Natural killer cell (primary cell): ENCODE measurements around the gene WDR87. TPM values are rescaled to one million over a fixed set of nuclear protein-coding genes. Genes with fewer than 3 reads are reported as not detected.

Source experiments
- ATAC-seq, 3 donors: fragments of 150-1000 bp in 2 of 3; fragments of 200-7000 bp in 1 of 3; cut with Tn5 transposase; 1 replicate in 1 of 3; 2 replicates in 2 of 3; pipeline ENCODE4 v1.10.0; 2021; ENCODE audit warnings: mild to moderate bottlenecking in 2 of 3, moderate library complexity in 2 of 3
- DNase-seq, 2 donors: peaks; one replicate each; pipeline versions ENCODE4 v3.0.0 to v3.0.0-alpha.2; 2013 to 2021; ENCODE audit warnings: mixed read lengths in 1 of 2
- H3K27ac ChIP-seq: one replicate; pipeline ENCODE4 v1.5.1; 2013; ENCODE audit warnings: mild to moderate bottlenecking, low read length
- H3K27me3 ChIP-seq: one replicate; pipeline ENCODE4 v1.6.1; 2013; ENCODE audit warnings: low read length; ENCODE audit not compliant: control insufficient read depth, insufficient read depth
- H3K36me3 ChIP-seq: one replicate; pipeline ENCODE4 v1.6.1; 2013; ENCODE audit warnings: low read length; ENCODE audit not compliant: control insufficient read depth, insufficient read depth
- H3K4me1 ChIP-seq: one replicate; pipeline ENCODE4 v1.6.1; 2013; ENCODE audit warnings: low read length; ENCODE audit not compliant: control insufficient read depth, insufficient read depth
- H3K4me3 ChIP-seq: one replicate; pipeline ENCODE4 v1.5.1; 2013; ENCODE audit warnings: low read length
- H3K9me3 ChIP-seq: one replicate; pipeline ENCODE4 v1.6.1; 2013; ENCODE audit warnings: low read length; ENCODE audit not compliant: control insufficient read depth, insufficient read depth
- H3K27ac Mint-ChIP-seq, 2 donors: one replicate each; pipeline ENCODE4 v1.8.0; 2022; ENCODE audit warnings: mild to moderate bottlenecking in 2 of 2, mixed read lengths in 2 of 2, moderate library complexity in 1 of 2
- H3K27me3 Mint-ChIP-seq, 2 donors: one replicate each; pipeline ENCODE4 v1.8.0; 2022; ENCODE audit warnings: low read depth in 2 of 2, mixed read lengths in 2 of 2
- H3K36me3 Mint-ChIP-seq: one replicate; pipeline ENCODE4 v1.8.0; 2022; ENCODE audit warnings: mixed read lengths
- H3K4me1 Mint-ChIP-seq, 2 donors: one replicate each; pipeline ENCODE4 v1.8.0; 2022; ENCODE audit warnings: mixed read lengths in 2 of 2
- H3K4me3 Mint-ChIP-seq: one replicate; pipeline ENCODE4 v1.8.0; 2022; ENCODE audit warnings: mild to moderate bottlenecking, moderate library complexity, mixed read lengths
- H3K9me3 Mint-ChIP-seq, 2 donors: one replicate each; pipeline ENCODE4 v1.8.0; 2022; ENCODE audit warnings: mixed read lengths in 2 of 2
- CTCF ChIP-seq: fragments of 200-600 bp; IDR thresholded peaks from one replicate; pipeline ENCODE4 v1.8.0; 2022; ENCODE audit warnings: antibody characterized with exemption
- WGBS: methylation state at CpG from one replicate; pipeline ENCODE4 v1.1.7; 2013; ENCODE audit warnings: missing lambda C conversion rate; ENCODE audit not compliant: insufficient coverage; 5-methylcytosine and 5-hydroxymethylcytosine counted together
- intact Hi-C: fragments of 100-400 bp; cut with micrococcal nuclease; formaldehyde crosslinking; loops from one replicate; pipeline ENCODE4 v1.14.2; 2022
- total RNA-seq, 4 donors: library from RNA; stranded (reverse); fragments of 120-200 nt in 1 of 4; gene quantifications; one replicate each; pipeline versions ENCODE4 v1.2.3 to v1.2.4, GENCODE V29; 2013 to 2022

Gene WDR87
- total RNA-seq, 3 donors from 2014 or later (not counting 1 experiment from before 2014, with no cell fraction given): not detected

- no peaks in the 10 kb centered on the region for H3K36me3 Mint-ChIP-seq
- DNase-seq (no peak), ATAC-seq (no peak)
- Histone ChIP-seq H3K4me3 (peak overlapping the region; percentile 76), H3K9me3 (no peaks in the 10 kb centered on the region), H3K4me1 (peaks cover 22% of the 10 kb centered on the region), H3K36me3 (no peaks in the 10 kb centered on the region), H3K27ac (no peak overlapping the region), H3K27me3 (no peaks in the 10 kb centered on the region)
- H3K4me3 Mint-ChIP-seq: peak overlapping the region; percentile 93
- WGBS: 18% methylated on average over 12 of the region's 13 CpGs
- peaks cover 19 to 32% of the 10 kb centered on the region in 2 donors for H3K4me1 Mint-ChIP-seq
- peak overlapping the region; percentile 18 to 87 for H3K27ac Mint-ChIP-seq
- H3K9me3 Mint-ChIP-seq: no peaks in the 10 kb centered on the region
- TF ChIP-seq CTCF: no peak
- no peaks in the 10 kb centered on the region for H3K27me3 Mint-ChIP-seq
- intact Hi-C loops: loop anchor here (1.0 to 10.0 kb wide), 6 partner anchors 141 to 537 kb away; partner anchors contain the start of genes DPF1, KCNK6, PSMD8 and YIF1B
Measured at GRCh38 chr19:37907735-37908455, 1.5 kb upstream of the WDR87 start.

GRCh38 chr19:37906869-37907734, 708 bp upstream of the WDR87 start, which contains the start of gene SIPA1L3:
Gene SIPA1L3, plus strand, starts transcription at chr19:37907208. Its CDS starts 174,358 bp downstream, at chr19:38081566.
- Mint-ChIP-seq H3K4me3 (peak within 1 kb of the TSS; percentile 93), H3K36me3 (no peaks in the 10 kb centered on the region), H3K27me3 (no peaks in the 10 kb centered on the region), H3K9me3 (no peaks in the 10 kb centered on the region), H3K27ac (peak within 1 kb of the TSS; percentile 18 to 87), H3K4me1 (peaks cover 19 to 25% of the 10 kb centered on the region in 2 donors)
- Histone ChIP-seq H3K9me3 (no peaks in the 10 kb centered on the region), H3K4me3 (peak within 1 kb of the TSS; percentile 76), H3K27me3 (no peaks in the 10 kb centered on the region), H3K4me1 (peaks cover 22% of the 10 kb centered on the region), H3K27ac (no peak within 1 kb of the TSS), H3K36me3 (no peaks in the 10 kb centered on the region)
- DNase-seq: peak; percentile 85 to 95
- no peak for TF ChIP-seq CTCF
- intact Hi-C loops: loop anchor here (1.0 to 10.0 kb wide), 6 partner anchors 142 to 536 kb away; partner anchors contain the start of genes DPF1, KCNK6, PSMD8 and YIF1B
- WGBS: under 1% methylated on average over 95 of the region's 95 CpGs
- peak; percentile 98 to 99 (median 98) for ATAC-seq

- intact Hi-C loops: loop anchor here (10.0 kb wide), 1 partner anchor 322 kb away; the partner anchor contains the start of gene DPF1
- H3K4me1 ChIP-seq: peaks cover 12% of the 10 kb centered on the region
- WGBS: 89% methylated on average over 2 of the region's 2 CpGs
- no peaks in the 10 kb centered on the region for H3K36me3 Mint-ChIP-seq
- no peaks in the 10 kb centered on the region for H3K9me3 Mint-ChIP-seq
- no peaks in the 10 kb centered on the region for H3K27me3 ChIP-seq
- ATAC-seq (no peak), DNase-seq (no peak)
- no peak overlapping the region for H3K4me3 Mint-ChIP-seq
- H3K27me3 Mint-ChIP-seq: peaks cover 0 to 3% of the 10 kb centered on the region in 2 donors
- no peaks in the 10 kb centered on the region for H3K36me3 ChIP-seq
- no peak overlapping the region for H3K27ac Mint-ChIP-seq
- H3K9me3 ChIP-seq: no peaks in the 10 kb centered on the region
- H3K4me3 ChIP-seq: no peak overlapping the region
- H3K4me1 Mint-ChIP-seq: peaks cover 8 to 14% of the 10 kb centered on the region in 2 donors
- TF ChIP-seq CTCF: no peak
- H3K27ac ChIP-seq: no peak overlapping the region
Measured at GRCh38 chr19:37903096-37903495, 3.3 kb downstream of the WDR87 start.
